KOPT-K1 (cell line): ENCODE measurements around the gene S1PR4.
"Not testable (repeated sequence)": the region's sequence is repeated elsewhere in the genome, so short reads cannot be mapped to it uniquely, and the experiment has no call there.

Experiments
- H3K27ac ChIP-seq: fragments of 200-600 bp; sonication (generic); 2 replicates; pipeline ENCODE4 v1.5.1; 2016; ENCODE audit warnings: antibody characterized with exemption, mild to moderate bottlenecking, low read depth, low read length; ENCODE audit not compliant: poor library complexity, severe bottlenecking
- H3K36me3 ChIP-seq: fragments of 200-600 bp; sonication (generic); 2 replicates; pipeline ENCODE4 v1.5.1; 2017; ENCODE audit warnings: antibody characterized with exemption, mild to moderate bottlenecking, low read length, moderate library complexity; ENCODE audit not compliant: insufficient read depth
- H3K9me3 ChIP-seq: fragments of 200-600 bp; sonication (generic); 2 replicates; pipeline ENCODE4 v1.5.1; 2017; ENCODE audit warnings: antibody characterized with exemption, low read length, mild to moderate bottlenecking; ENCODE audit not compliant: insufficient read depth, poor library complexity, severe bottlenecking

S1PR4 gene

GRCh38 chr19:3207461-3208242 lies 29.1 kb downstream of the S1PR4 start:
- no peaks in the 10 kb centered on the region for H3K9me3 ChIP-seq
- H3K27ac ChIP-seq: no peak overlapping the region
- peaks cover 66% of the 10 kb centered on the region for H3K36me3 ChIP-seq

GRCh38 chr19:3208317-3209207 lies 30.0 kb downstream of the S1PR4 start:
- Histone ChIP-seq H3K36me3 (peaks cover 57% of the 10 kb centered on the region), H3K9me3 (no peaks in the 10 kb centered on the region), H3K27ac (no peak overlapping the region)

- H3K36me3 ChIP-seq: peaks cover 38% of the 10 kb centered on the region
- H3K27ac ChIP-seq: no peak overlapping the region
- no peaks in the 10 kb centered on the region for H3K9me3 ChIP-seq
These were observed 31.9 kb downstream of the S1PR4 start for GRCh38 chr19:3210347-3211017.

DNA sequence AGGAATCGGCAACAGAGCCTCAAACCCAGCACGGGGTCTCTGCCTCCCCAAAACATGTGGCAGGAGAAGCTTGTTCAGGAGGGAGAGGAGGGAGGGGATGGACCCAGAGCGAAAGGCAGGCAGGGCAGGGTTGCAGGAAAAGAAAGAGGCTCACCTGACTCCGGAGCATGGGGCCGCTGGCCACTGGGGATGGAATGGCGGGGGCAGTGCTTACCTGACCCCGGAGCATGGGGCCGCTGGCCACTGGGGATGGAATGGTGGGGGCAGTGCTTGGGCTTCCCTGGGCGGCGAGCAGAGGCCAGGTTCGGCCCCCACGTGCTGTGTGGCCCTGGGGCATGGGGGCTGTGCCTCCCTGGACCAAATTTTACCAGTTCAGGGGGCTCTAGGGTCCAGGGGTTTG lies 32.6 kb downstream of the S1PR4 start:
- Histone ChIP-seq H3K27ac (no peak overlapping the region), H3K36me3 (peaks cover 34% of the 10 kb centered on the region), H3K9me3 (no peaks in the 10 kb centered on the region)

DNA sequence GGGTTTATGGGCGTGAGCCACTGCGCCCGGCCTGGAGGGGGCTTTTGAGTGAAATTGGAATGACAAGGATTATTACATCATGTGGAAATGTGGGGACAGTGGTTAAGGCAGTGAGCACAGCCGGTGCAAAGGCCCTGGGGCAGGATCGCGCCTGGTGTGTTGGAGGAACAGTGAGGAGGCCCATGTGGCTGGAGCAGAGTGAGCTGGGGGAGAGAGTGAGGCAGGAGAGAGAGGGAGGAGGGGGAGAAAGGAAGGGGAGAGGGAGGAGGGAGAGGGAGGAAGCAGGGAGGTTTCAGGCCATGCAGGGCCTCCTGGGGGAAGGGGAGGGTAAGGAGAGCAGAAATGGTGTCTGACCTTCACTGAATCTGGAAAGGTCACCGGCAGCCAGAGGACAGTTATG lies 34.6 kb downstream of the S1PR4 start:
- Histone ChIP-seq H3K27ac (no peak overlapping the region), H3K36me3 (peaks cover 15% of the 10 kb centered on the region)

DNA sequence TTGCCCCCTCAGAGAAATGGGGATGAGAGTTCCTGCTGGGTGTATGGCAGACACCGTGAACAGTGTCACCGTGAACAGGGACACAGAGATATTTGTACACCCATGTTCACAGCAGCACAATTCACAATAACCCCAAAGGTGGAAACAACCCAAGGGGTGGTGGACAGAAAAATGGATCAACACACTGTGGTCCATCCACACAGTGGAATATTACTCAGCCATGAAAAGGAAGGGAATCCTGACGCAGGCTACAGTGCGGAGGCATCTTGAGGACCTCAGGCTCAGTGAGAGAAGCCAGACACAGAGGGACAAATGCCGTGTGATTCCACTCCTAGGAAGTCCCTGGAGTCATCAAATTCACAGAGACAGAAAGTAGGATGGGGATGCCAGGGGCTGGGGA lies 38.3 kb downstream of the S1PR4 start:
- no peaks in the 10 kb centered on the region; the same call in 1 of the 2 replicates for H3K36me3 ChIP-seq
- no peaks in the 10 kb centered on the region for H3K9me3 ChIP-seq
- no peak overlapping the region for H3K27ac ChIP-seq

More for the DNA sequence above, 34.6 kb downstream of the S1PR4 start:
- H3K9me3 ChIP-seq: no peaks in the 10 kb centered on the region

GRCh38 chr19:3220576-3220975 lies 42.0 kb downstream of the S1PR4 start:
- Histone ChIP-seq H3K36me3 (no peaks in the 10 kb centered on the region), H3K9me3 (no peaks in the 10 kb centered on the region), H3K27ac (no peak overlapping the region)

DNA sequence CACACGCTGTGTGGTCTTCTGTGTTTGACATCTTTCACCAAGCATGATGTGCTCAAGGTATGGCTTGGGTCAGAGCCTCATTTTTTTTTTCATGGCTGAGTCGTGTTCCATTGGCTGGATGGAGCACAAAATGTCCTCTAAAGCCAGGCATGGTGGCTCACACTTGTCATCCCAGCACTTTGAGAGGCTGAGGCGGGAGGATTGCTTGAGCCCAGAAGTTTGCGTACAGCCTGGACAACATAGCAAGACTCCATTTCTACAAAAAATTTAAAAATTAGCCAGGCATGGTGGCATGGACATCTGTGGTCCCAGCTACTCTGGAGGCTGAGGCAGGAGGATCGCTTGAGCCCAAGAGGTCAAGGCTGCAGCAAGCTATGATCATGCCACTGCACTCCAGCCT lies 43.0 kb downstream of the S1PR4 start:
- not testable (repeated sequence) for H3K9me3 ChIP-seq, H3K36me3 ChIP-seq, H3K27ac ChIP-seq

- H3K36me3 ChIP-seq: no peaks in the 10 kb centered on the region
- no peak overlapping the region for H3K27ac ChIP-seq
- no peaks in the 10 kb centered on the region for H3K9me3 ChIP-seq
These were observed 44.1 kb downstream of the S1PR4 start for GRCh38 chr19:3222709-3223108.

- H3K36me3 ChIP-seq: no peaks in the 10 kb centered on the region
- H3K27ac ChIP-seq: no peak within 1 kb of the TSS
- H3K9me3 ChIP-seq: no peaks in the 10 kb centered on the region
These were observed 46.0 kb downstream of the S1PR4 start, which contains the start of gene CELF5 for GRCh38 chr19:3224346-3225168. TSS of gene CELF5 (plus strand) at chr19:3224661. CDS start at chr19:3224740, 79 bp downstream.

- Histone ChIP-seq H3K9me3 (no peaks in the 10 kb centered on the region), H3K36me3 (no peaks in the 10 kb centered on the region), H3K27ac (no peak overlapping the region)
These were observed 46.6 kb downstream of the S1PR4 start for GRCh38 chr19:3225169-3225485.

- no peaks in the 10 kb centered on the region for H3K9me3 ChIP-seq
- no peak overlapping the region for H3K27ac ChIP-seq
- no peaks in the 10 kb centered on the region for H3K36me3 ChIP-seq
These were observed 47.1 kb downstream of the S1PR4 start for GRCh38 chr19:3225677-3226093.

GRCh38 chr19:3227054-3227626 lies 48.6 kb downstream of the S1PR4 start:
- H3K27ac ChIP-seq: no peak overlapping the region
- H3K36me3 ChIP-seq: no peaks in the 10 kb centered on the region
- H3K9me3 ChIP-seq: no peaks in the 10 kb centered on the region

GRCh38 chr19:3229346-3229743 lies 50.8 kb downstream of the S1PR4 start:
- Histone ChIP-seq H3K27ac (no peak overlapping the region), H3K36me3 (no peaks in the 10 kb centered on the region), H3K9me3 (no peaks in the 10 kb centered on the region)
